HS-5 (cell line): ENCODE results near the gene HOXA5.

Source experiments
- DNase-seq: peaks from one replicate; pipeline ENCODE4 v3.0.0-alpha.2; 2012; ENCODE audit warnings: low read depth

The HOXA5 gene

GRCh38 chr7:27132978-27133377 is 10.5 kb downstream of the HOXA5 start:
- no peak for DNase-seq

- DNase-seq, result no peak
Observed at GRCh38 chr7:27132214-27132613, 11.3 kb downstream of the HOXA5 start.

GRCh38 chr7:27131390-27131819 is 12.1 kb downstream of the HOXA5 start:
- DNase-seq, result no peak

- DNase-seq, result no peak
Observed at GRCh38 chr7:27130540-27131389, 12.7 kb downstream of the HOXA5 start, which contains the start of gene HOXA4. Gene HOXA4 (minus strand): TSS chr7:27130757. CDS start chr7:27130733, 24 bp downstream.

GRCh38 chr7:27129729-27130539 is 13.5 kb downstream of the HOXA5 start:
- DNase-seq, result no peak

- no peak for DNase-seq
Observed at GRCh38 chr7:27128776-27129728, 14.4 kb downstream of the HOXA5 start.

- no peak for DNase-seq
Observed at GRCh38 chr7:27128034-27128433, 15.4 kb downstream of the HOXA5 start.

- DNase-seq, result no peak
Observed at GRCh38 chr7:27126596-27127327, 16.7 kb downstream of the HOXA5 start.

GRCh38 chr7:27125986-27126394 is 17.5 kb downstream of the HOXA5 start:
- DNase-seq, result no peak

GRCh38 chr7:27124902-27125689 is 18.4 kb downstream of the HOXA5 start:
- DNase-seq, result no peak

- DNase-seq, result no peak
Observed at GRCh38 chr7:27124096-27124901, 19.2 kb downstream of the HOXA5 start.

- no peak for DNase-seq
Observed at GRCh38 chr7:27123477-27124053, 19.9 kb downstream of the HOXA5 start.

GRCh38 chr7:27123007-27123476 is 20.4 kb downstream of the HOXA5 start:
- DNase-seq, result no peak

GRCh38 chr7:27122077-27122910 is 21.2 kb downstream of the HOXA5 start:
- no peak for DNase-seq

GRCh38 chr7:27121684-27122076 is 21.8 kb downstream of the HOXA5 start:
- DNase-seq, result no peak

- no peak for DNase-seq
Observed at GRCh38 chr7:27119412-27119911, 24.0 kb downstream of the HOXA5 start.

- no peak for DNase-seq
Observed at GRCh38 chr7:27118580-27118979, 24.9 kb downstream of the HOXA5 start.
